ENCODE results near the gene ZDHHC14.

Gene ZDHHC14

GRCh38 chr6:157539900-157540752 is 159.1 kb downstream of the ZDHHC14 start:
- H3K4me3 ChIP-seq (ENCODE audit: low read length): no peak overlapping the region
- no peak for TF ChIP-seq ZNF274 (IDR thresholded peaks at IDR 0.05; ENCODE audit: low read depth, low read length)

GRCh38 chr6:157541618-157542413 is 160.8 kb downstream of the ZDHHC14 start:
- no peak for TF ChIP-seq ZNF274 (IDR thresholded peaks at IDR 0.05; ENCODE audit: low read depth, low read length)
- no peak overlapping the region for H3K4me3 ChIP-seq (ENCODE audit: low read length)

- no peak overlapping the region for H3K4me3 ChIP-seq (ENCODE audit: low read length)
- no peak for TF ChIP-seq ZNF274 (IDR thresholded peaks at IDR 0.05; ENCODE audit: low read depth, low read length)
These were observed 161.6 kb downstream of the ZDHHC14 start for GRCh38 chr6:157542414-157543160.

GRCh38 chr6:157546321-157546720 is 165.3 kb downstream of the ZDHHC14 start:
- no peak for TF ChIP-seq ZNF274 (IDR thresholded peaks at IDR 0.05; ENCODE audit: low read depth, low read length)
- no peak overlapping the region for H3K4me3 ChIP-seq (ENCODE audit: low read length)

- no peak for TF ChIP-seq ZNF274 (IDR thresholded peaks at IDR 0.05; ENCODE audit: low read depth, low read length)
- H3K4me3 ChIP-seq (ENCODE audit: low read length): no peak overlapping the region
These were observed 166.1 kb downstream of the ZDHHC14 start for GRCh38 chr6:157547112-157547511.

- TF ChIP-seq ZNF274 (IDR thresholded peaks at IDR 0.05; ENCODE audit: low read depth, low read length): no peak
- no peak overlapping the region; the same call in 1 of the 2 replicates for H3K4me3 ChIP-seq (ENCODE audit: low read length)
These were observed 167.9 kb downstream of the ZDHHC14 start for GRCh38 chr6:157548635-157549467.

- TF ChIP-seq ZNF274 (IDR thresholded peaks at IDR 0.05; ENCODE audit: low read depth, low read length): no peak
- no peak overlapping the region; the same call in 1 of the 2 replicates for H3K4me3 ChIP-seq (ENCODE audit: low read length)
These were observed 168.4 kb downstream of the ZDHHC14 start for GRCh38 chr6:157549468-157549745.

- TF ChIP-seq ZNF274 (IDR thresholded peaks at IDR 0.05; ENCODE audit: low read depth, low read length): no peak
- no peak overlapping the region for H3K4me3 ChIP-seq (ENCODE audit: low read length)
These were observed 169.4 kb downstream of the ZDHHC14 start for GRCh38 chr6:157550114-157550989.

GRCh38 chr6:157551041-157551832 is 170.2 kb downstream of the ZDHHC14 start:
- H3K4me3 ChIP-seq (ENCODE audit: low read length): no peak overlapping the region
- TF ChIP-seq ZNF274 (IDR thresholded peaks at IDR 0.05; ENCODE audit: low read depth, low read length): no peak

- H3K4me3 ChIP-seq (ENCODE audit: low read length): no peak overlapping the region
- TF ChIP-seq ZNF274 (IDR thresholded peaks at IDR 0.05; ENCODE audit: low read depth, low read length): no peak
These were observed 171.2 kb downstream of the ZDHHC14 start for GRCh38 chr6:157552081-157552747.

- no peak for TF ChIP-seq ZNF274 (IDR thresholded peaks at IDR 0.05; ENCODE audit: low read depth, low read length)
- H3K4me3 ChIP-seq (ENCODE audit: low read length): no peak overlapping the region
These were observed 172.0 kb downstream of the ZDHHC14 start for GRCh38 chr6:157552820-157553485.

All from GM08714 (cell line).